ENCODE results near the gene IMPACT.

IMPACT gene

DNA sequence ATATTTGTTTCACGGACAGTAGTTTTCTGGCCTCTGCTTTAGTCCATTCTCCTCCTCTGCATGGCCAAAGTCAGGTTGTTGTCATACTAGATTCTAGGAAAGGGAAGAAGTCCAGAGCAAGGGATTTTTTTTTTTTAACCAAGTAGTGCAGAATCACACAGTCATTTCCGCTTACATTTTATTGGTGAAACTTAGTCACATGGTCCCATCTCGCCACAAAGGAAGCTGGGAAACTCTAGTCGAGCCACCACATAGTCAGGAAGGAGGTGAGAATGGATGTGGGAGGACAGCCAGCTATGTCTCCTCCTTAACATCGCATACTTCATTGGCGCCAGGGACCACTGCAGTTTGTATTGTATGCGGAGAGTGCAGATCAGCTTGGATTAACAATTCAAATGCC lies 44.3 kb downstream of the IMPACT start:
- no peaks in the 10 kb centered on the region for H3K36me3 ChIP-seq (replicated peaks; ENCODE audit: insufficient read depth, low read length)
- no peak overlapping the region for H3K27ac ChIP-seq (ENCODE audit: low read length)
- no peak overlapping the region for H3K4me3 ChIP-seq (ENCODE audit: low read length)
- TF ChIP-seq, protein P1, sequence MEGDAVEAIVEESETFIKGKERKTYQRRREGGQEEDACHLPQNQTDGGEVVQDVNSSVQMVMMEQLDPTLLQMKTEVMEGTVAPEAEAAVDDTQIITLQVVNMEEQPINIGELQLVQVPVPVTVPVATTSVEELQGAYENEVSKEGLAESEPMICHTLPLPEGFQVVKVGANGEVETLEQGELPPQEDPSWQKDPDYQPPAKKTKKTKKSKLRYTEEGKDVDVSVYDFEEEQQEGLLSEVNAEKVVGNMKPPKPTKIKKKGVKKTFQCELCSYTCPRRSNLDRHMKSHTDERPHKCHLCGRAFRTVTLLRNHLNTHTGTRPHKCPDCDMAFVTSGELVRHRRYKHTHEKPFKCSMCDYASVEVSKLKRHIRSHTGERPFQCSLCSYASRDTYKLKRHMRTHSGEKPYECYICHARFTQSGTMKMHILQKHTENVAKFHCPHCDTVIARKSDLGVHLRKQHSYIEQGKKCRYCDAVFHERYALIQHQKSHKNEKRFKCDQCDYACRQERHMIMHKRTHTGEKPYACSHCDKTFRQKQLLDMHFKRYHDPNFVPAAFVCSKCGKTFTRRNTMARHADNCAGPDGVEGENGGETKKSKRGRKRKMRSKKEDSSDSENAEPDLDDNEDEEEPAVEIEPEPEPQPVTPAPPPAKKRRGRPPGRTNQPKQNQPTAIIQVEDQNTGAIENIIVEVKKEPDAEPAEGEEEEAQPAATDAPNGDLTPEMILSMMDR (IDR thresholded peaks at IDR 0.05; ENCODE audit: low read length): no peak
- TF ChIP-seq EZH2phosphoT487 (IDR thresholded peaks at IDR 0.05; ENCODE audit: low read length): no peak
- no peak for TF ChIP-seq EZH2 (optimal IDR thresholded peaks at IDR 0.05; ENCODE audit: low read depth, low read length)
- H3K9me2 ChIP-seq (replicated peaks; ENCODE audit: insufficient read depth, low read length): no peaks in the 10 kb centered on the region
- no peaks in the 10 kb centered on the region for H3F3A ChIP-seq (ENCODE audit: insufficient read depth, low read length)
- no peaks in the 10 kb centered on the region for H3K9me3 ChIP-seq (replicated peaks; ENCODE audit: insufficient read depth, low read length)
- no peak overlapping the region for H3K4me2 ChIP-seq (ENCODE audit: low read depth, low read length)
- no peaks in the 10 kb centered on the region for H3K4me1 ChIP-seq (ENCODE audit: low read length)
- no peak overlapping the region for H2AFZ ChIP-seq (ENCODE audit: low read length)
- no peaks in the 10 kb centered on the region for H3K27me3 ChIP-seq (replicated peaks; ENCODE audit: insufficient read depth, low read length)
- H4K20me1 ChIP-seq (ENCODE audit: insufficient read depth, low read length): no peaks in the 10 kb centered on the region
- no peak for DNase-seq
- no peaks in the 10 kb centered on the region for H3K79me2 ChIP-seq (ENCODE audit: low read length)
- no peak overlapping the region for H3K9ac ChIP-seq (ENCODE audit: low read length)

DNA sequence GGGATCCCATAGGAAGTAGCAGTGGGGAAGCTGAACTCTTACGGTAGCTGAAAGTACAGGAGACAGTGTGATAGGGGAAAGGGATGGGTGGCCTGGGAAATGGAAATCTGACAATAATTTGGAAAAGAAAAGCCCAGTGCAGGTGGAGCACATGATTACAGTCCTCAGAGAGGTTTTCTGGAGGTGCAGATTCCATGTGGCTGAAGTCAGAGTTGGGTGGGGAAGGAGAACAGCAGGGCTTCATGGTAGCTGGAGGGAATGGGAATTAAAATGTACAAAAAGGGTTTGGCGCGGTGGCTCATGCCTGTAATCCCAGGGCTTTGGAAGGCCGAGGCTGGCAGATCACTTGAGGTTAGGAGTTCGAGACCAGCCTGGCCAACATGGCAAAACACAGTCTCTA lies 46.1 kb downstream of the IMPACT start:
- Histone ChIP-seq H3K4me2 (ENCODE audit: low read depth, low read length) (no peak overlapping the region), H3K4me3 (ENCODE audit: low read length) (no peak overlapping the region), H3K9me3 (replicated peaks; ENCODE audit: insufficient read depth, low read length) (no peaks in the 10 kb centered on the region), H3K9me2 (replicated peaks; ENCODE audit: insufficient read depth, low read length) (no peaks in the 10 kb centered on the region), H3F3A (ENCODE audit: insufficient read depth, low read length) (no peaks in the 10 kb centered on the region), H2AFZ (ENCODE audit: low read length) (no peak overlapping the region), H3K79me2 (ENCODE audit: low read length) (no peaks in the 10 kb centered on the region), H3K27me3 (replicated peaks; ENCODE audit: insufficient read depth, low read length) (no peaks in the 10 kb centered on the region), H4K20me1 (ENCODE audit: insufficient read depth, low read length) (no peaks in the 10 kb centered on the region), H3K36me3 (replicated peaks; ENCODE audit: insufficient read depth, low read length) (no peaks in the 10 kb centered on the region), H3K27ac (ENCODE audit: low read length) (no peak overlapping the region), H3K9ac (ENCODE audit: low read length) (no peak overlapping the region), H3K4me1 (ENCODE audit: low read length) (no peaks in the 10 kb centered on the region)
- DNase-seq: no peak
- TF ChIP-seq EZH2 (optimal IDR thresholded peaks at IDR 0.05; ENCODE audit: low read depth, low read length) (no peak), EZH2phosphoT487 (IDR thresholded peaks at IDR 0.05; ENCODE audit: low read length) (no peak)
- TF ChIP-seq, protein P1 (IDR thresholded peaks at IDR 0.05; ENCODE audit: low read length): no peak

DNA sequence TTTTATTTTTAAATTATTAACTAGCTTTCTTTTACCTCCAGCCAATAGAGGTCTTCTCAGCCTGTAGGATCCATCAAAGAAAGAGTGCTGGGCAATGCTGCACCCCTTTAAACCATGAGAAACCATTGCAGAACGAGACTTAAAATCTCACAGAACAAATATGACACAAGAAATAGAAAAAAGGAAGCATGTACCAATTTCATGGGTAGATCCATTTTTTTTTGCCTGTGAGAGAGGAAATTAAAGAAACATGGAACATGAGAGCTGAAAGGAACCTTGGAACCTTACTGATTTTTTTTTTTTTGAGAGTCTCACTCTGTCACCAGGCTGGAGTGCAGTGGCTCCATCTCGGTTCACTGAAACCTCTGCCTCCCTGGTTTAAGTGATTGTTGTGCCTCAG lies 47.9 kb downstream of the IMPACT start:
- Histone ChIP-seq H3K9me3 (replicated peaks; ENCODE audit: insufficient read depth, low read length) (no peaks in the 10 kb centered on the region), H3K27me3 (replicated peaks; ENCODE audit: insufficient read depth, low read length) (no peaks in the 10 kb centered on the region), H3K36me3 (replicated peaks; ENCODE audit: insufficient read depth, low read length) (no peaks in the 10 kb centered on the region), H3F3A (ENCODE audit: insufficient read depth, low read length) (no peaks in the 10 kb centered on the region), H3K4me2 (ENCODE audit: low read depth, low read length) (no peak overlapping the region), H2AFZ (ENCODE audit: low read length) (no peak overlapping the region), H3K4me3 (ENCODE audit: low read length) (no peak overlapping the region), H3K4me1 (ENCODE audit: low read length) (no peaks in the 10 kb centered on the region), H3K79me2 (ENCODE audit: low read length) (no peaks in the 10 kb centered on the region), H3K9ac (ENCODE audit: low read length) (no peak overlapping the region), H3K27ac (ENCODE audit: low read length) (no peak overlapping the region), H3K9me2 (replicated peaks; ENCODE audit: insufficient read depth, low read length) (no peaks in the 10 kb centered on the region), H4K20me1 (ENCODE audit: insufficient read depth, low read length) (no peaks in the 10 kb centered on the region)
- TF ChIP-seq EZH2phosphoT487 (IDR thresholded peaks at IDR 0.05; ENCODE audit: low read length): no peak
- no peak for TF ChIP-seq EZH2 (optimal IDR thresholded peaks at IDR 0.05; ENCODE audit: low read depth, low read length)
- TF ChIP-seq, protein P1 (IDR thresholded peaks at IDR 0.05; ENCODE audit: low read length): no peak
- DNase-seq: no peak
